ENCODE data around the gene DSN1. TPM values are rescaled to one million over a fixed set of nuclear protein-coding genes. Genes with fewer than 3 reads are reported as not detected.

Gene DSN1
- total RNA-seq, 1 donor from 2014 or later: 4.7 TPM

DNA sequence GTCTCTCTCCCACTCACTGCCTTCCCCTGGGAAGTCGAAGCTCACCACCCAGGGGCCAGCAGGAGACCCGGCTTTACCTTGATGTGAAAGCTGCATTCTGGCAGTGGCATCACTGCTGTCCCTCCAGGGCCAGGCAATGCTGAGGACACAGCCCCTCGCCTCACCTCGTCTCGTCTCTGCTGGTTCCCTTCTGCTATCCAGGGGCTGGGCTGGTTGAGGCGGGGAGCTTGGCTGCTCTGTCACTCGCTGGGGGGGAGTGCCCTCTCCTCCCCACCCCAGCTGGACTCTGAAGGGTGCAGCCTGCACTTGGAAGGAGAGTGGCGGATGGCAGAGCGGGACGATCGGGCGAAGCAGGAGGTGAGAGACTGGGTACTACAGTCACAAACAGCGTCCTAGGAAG is 12.7 kb upstream of the DSN1 start:
- H3K27me3 ChIP-seq: no peaks in the 10 kb centered on the region
- no peaks in the 10 kb centered on the region for H3K4me1 ChIP-seq
- H3K36me3 ChIP-seq: peaks cover 4 to 29% of the 10 kb centered on the region in 2 donors
- DNase-seq (ENCODE audit: extremely low spot score in 2 of 2): no peak
- H3K9me3 ChIP-seq: no peaks in the 10 kb centered on the region
- intact Hi-C loops (cut with DNase I): no loop called here
- H3K4me3 ChIP-seq: no peak overlapping the region
- TF ChIP-seq, protein P1, sequence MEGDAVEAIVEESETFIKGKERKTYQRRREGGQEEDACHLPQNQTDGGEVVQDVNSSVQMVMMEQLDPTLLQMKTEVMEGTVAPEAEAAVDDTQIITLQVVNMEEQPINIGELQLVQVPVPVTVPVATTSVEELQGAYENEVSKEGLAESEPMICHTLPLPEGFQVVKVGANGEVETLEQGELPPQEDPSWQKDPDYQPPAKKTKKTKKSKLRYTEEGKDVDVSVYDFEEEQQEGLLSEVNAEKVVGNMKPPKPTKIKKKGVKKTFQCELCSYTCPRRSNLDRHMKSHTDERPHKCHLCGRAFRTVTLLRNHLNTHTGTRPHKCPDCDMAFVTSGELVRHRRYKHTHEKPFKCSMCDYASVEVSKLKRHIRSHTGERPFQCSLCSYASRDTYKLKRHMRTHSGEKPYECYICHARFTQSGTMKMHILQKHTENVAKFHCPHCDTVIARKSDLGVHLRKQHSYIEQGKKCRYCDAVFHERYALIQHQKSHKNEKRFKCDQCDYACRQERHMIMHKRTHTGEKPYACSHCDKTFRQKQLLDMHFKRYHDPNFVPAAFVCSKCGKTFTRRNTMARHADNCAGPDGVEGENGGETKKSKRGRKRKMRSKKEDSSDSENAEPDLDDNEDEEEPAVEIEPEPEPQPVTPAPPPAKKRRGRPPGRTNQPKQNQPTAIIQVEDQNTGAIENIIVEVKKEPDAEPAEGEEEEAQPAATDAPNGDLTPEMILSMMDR (IDR thresholded peaks at IDR 0.05): no peak
- TF ChIP-seq POLR2A (IDR thresholded peaks at IDR 0.05) (no peak), POLR2AphosphoS5 (IDR thresholded peaks at IDR 0.05; ENCODE audit: insufficient read depth in 1 of 2, low read depth in 1 of 2) (no peak)
- H3K27ac ChIP-seq: no peak overlapping the region

DNA sequence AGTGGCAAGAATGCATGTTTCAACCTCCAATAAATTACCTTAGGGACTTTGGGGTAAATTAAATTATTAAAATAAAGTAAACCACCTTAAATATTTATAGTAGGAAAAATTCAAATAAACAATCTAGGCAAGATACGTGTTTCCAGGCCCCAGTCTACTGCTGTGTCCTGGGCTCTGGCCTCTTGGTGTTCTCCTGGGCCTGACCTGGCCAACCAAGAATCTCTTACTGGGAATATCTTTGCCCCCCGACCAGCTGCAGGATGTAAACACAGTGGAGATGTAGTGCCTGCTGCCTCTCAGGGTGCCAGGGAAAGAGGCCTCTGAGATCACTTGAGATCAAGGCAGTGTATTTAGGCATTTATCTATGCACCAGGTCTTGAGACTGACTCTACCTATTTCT is 11.7 kb upstream of the DSN1 start:
- Histone ChIP-seq H3K27me3 (no peaks in the 10 kb centered on the region), H3K9me3 (no peaks in the 10 kb centered on the region), H3K4me3 (no peak overlapping the region), H3K27ac (no peak overlapping the region), H3K36me3 (peaks cover 4 to 29% of the 10 kb centered on the region in 2 donors), H3K4me1 (no peaks in the 10 kb centered on the region)
- intact Hi-C loops (cut with DNase I): no loop called here
- TF ChIP-seq, protein P1 (IDR thresholded peaks at IDR 0.05): no peak
- TF ChIP-seq POLR2A (IDR thresholded peaks at IDR 0.05) (no peak), POLR2AphosphoS5 (IDR thresholded peaks at IDR 0.05; ENCODE audit: insufficient read depth in 1 of 2, low read depth in 1 of 2) (no peak)
- no peak for DNase-seq (ENCODE audit: extremely low spot score in 2 of 2)

DNA sequence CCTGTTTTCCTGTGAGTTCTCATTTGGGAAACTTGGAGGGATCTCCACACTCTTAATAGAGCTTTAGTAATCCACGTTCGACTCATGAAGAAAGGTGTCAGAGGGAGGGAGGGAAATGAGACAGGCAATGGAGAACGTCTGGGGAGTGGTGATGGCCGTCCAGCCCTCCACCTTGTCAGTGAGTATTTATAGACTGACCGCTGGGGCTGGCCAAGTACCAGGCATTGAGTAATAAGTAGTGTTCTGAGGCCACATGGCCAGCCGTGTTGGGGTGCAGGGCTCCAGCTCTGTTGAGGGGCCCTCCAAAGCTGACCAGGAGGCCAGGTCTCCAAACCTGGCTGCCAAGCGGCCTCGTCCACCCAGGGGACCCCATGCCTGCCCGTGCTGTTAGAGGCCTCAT is 11.3 kb upstream of the DSN1 start:
- TF ChIP-seq, protein P1 (IDR thresholded peaks at IDR 0.05): no peak
- TF ChIP-seq POLR2AphosphoS5 (IDR thresholded peaks at IDR 0.05; ENCODE audit: insufficient read depth in 1 of 2, low read depth in 1 of 2) (no peak), POLR2A (IDR thresholded peaks at IDR 0.05) (no peak)
- no peaks in the 10 kb centered on the region for H3K4me1 ChIP-seq
- H3K9me3 ChIP-seq: no peaks in the 10 kb centered on the region
- no peaks in the 10 kb centered on the region for H3K27me3 ChIP-seq
- H3K27ac ChIP-seq: no peak overlapping the region
- intact Hi-C loops (cut with DNase I): no loop called here
- no peak for DNase-seq (ENCODE audit: extremely low spot score in 2 of 2)
- H3K4me3 ChIP-seq: no peak overlapping the region
- H3K36me3 ChIP-seq: peaks cover 4 to 29% of the 10 kb centered on the region in 2 donors

DNA sequence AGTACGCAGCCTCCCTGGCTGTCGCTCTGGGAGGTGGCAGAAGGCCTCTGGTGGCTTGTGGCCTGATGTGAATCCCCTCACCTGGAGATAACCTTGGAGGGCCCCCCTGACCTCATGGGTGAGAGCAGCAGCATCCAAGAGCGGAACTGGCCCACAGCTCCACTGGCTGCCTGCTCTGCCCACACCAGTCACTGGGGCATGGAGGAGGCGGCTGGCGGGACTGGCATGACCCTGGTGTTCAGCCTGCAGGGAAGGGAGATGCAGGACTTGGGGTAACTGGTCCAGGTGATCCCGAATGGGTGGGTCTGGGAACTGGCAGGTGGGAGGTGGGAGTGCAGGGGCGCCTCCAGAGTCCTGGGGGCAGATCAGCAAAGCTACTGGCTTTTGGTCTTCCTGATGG is 10.6 kb upstream of the DSN1 start:
- Histone ChIP-seq H3K4me1 (no peaks in the 10 kb centered on the region), H3K36me3 (peaks cover 4 to 29% of the 10 kb centered on the region in 2 donors), H3K4me3 (no peak overlapping the region), H3K9me3 (no peaks in the 10 kb centered on the region), H3K27me3 (no peaks in the 10 kb centered on the region), H3K27ac (no peak overlapping the region)
- DNase-seq (ENCODE audit: extremely low spot score in 2 of 2): no peak
- TF ChIP-seq POLR2A (IDR thresholded peaks at IDR 0.05) (no peak), POLR2AphosphoS5 (IDR thresholded peaks at IDR 0.05; ENCODE audit: insufficient read depth in 1 of 2, low read depth in 1 of 2) (no peak)
- TF ChIP-seq, protein P1 (IDR thresholded peaks at IDR 0.05): no peak
- intact Hi-C loops (cut with DNase I): no loop called here

DNA sequence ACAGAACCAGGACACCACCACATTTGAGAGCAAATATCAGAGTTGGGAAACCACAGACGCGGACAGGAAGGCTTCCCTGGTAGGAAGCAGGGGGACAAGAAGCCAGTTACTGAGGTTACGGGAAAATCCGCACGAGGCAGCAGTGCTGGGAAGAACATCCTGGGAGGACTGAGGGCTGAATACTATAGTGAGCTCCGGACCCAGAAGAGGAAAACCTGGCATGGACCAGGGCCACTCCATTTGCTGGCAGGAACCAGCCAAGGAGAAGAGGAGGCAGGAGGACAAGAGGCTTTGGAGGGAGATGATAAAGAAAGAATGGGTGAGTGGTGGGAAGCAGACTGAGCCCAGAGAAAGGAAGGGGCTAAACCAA is 6.1 kb upstream of the DSN1 start:
- no peak for DNase-seq (ENCODE audit: extremely low spot score in 2 of 2)
- Histone ChIP-seq H3K4me1 (peaks cover 7% of the 10 kb centered on the region), H3K9me3 (no peaks in the 10 kb centered on the region), H3K4me3 (no peak overlapping the region), H3K27ac (no peak overlapping the region), H3K36me3 (peaks cover 0 to 10% of the 10 kb centered on the region in 2 donors), H3K27me3 (no peaks in the 10 kb centered on the region)
- no peak for TF ChIP-seq POLR2A (IDR thresholded peaks at IDR 0.05)
- TF ChIP-seq, protein P1 (IDR thresholded peaks at IDR 0.05): no peak
- no peak for TF ChIP-seq POLR2AphosphoS5 (IDR thresholded peaks at IDR 0.05; ENCODE audit: insufficient read depth in 1 of 2, low read depth in 1 of 2)
- intact Hi-C loops (cut with DNase I): no loop called here

All from vagina (tissue), 2 donors.